HepG2 (cell line): ENCODE data around the gene CAPN7. TPM values are rescaled to one million over a fixed set of nuclear protein-coding genes. Genes with fewer than 3 reads are reported as not detected.
A peak's percentile ranks its signal among the peaks of the same experiment; 100 is the strongest.

Source experiments
- ATAC-seq: fragments of 200-7000 bp; cut with Tn5 transposase; 3 replicates; pipeline ENCODE4 v1.9.1; 2020; ENCODE audit warnings: mild to moderate bottlenecking, moderate library complexity
- BruUV-seq: library from RNA; stranded (reverse); fragments of 400-500 nt; replicated peaks from 2 replicates; lab custom pipeline; 2021; lab: Mats Ljungman, UMichigan
- CTCF ChIA-PET: fragments of 300-600 bp; formaldehyde crosslinking; extraction: SDS; loops from one replicate; lab custom pipeline; 2021; ENCODE audit warnings: low total read pairs, inconsistent platforms, low intra/inter-chr PET ratio; lab: Yijun Ruan, JAX
- POLR2A ChIA-PET: fragments of 350-600 bp; sonication (Branson Sonifier 250); formaldehyde crosslinking; loops from one replicate; lab custom pipeline; 2020; ENCODE audit warnings: antibody characterized with exemption, inconsistent platforms; lab: Yijun Ruan, JAX
- DNase-seq: peaks from one replicate; pipeline ENCODE4 v3.0.0-alpha.2; 2015; ENCODE audit warnings: low spot score
- FAIRE-seq: peaks from 3 replicates; lab custom pipeline; 2011; peaks lifted over from hg19 to GRCh38; lab: Jason Lieb, UNC
- H2AFZ ChIP-seq: one replicate; pipeline ENCODE4 v1.6.1; 2011; ENCODE audit warnings: low read length, inconsistent platforms
- H3K27ac ChIP-seq: fragments of 300-600 bp; 3 replicates; pipeline ENCODE4 v1.8.0; 2011; ENCODE audit warnings: mixed run types, mild to moderate bottlenecking, mixed read lengths, low read length, inconsistent platforms; ENCODE audit not compliant: insufficient read depth; ENCODE audit errors: extremely low read length
- H3K27me3 ChIP-seq, 2 experiments: fragments of 200-600 bp in 1 of 2; 2 replicates in 1 of 2; 3 replicates in 1 of 2; pipeline versions ENCODE4 v1.6.0 to v1.8.0; 2011; ENCODE audit warnings: low read length in 2 of 2, mild to moderate bottlenecking in 2 of 2, moderate library complexity in 2 of 2, inconsistent platforms in 1 of 2; ENCODE audit not compliant: insufficient read depth in 2 of 2, control insufficient read depth in 1 of 2
- H3K36me3 ChIP-seq, 2 experiments: fragments of 200-600 bp in 1 of 2; replicated peaks in 1 of 2; 2 replicates in 1 of 2; 3 replicates in 1 of 2; pipeline versions ENCODE4 v1.5.1 to v1.8.0; 2011; ENCODE audit warnings: low read length in 2 of 2, inconsistent platforms in 1 of 2; ENCODE audit not compliant: insufficient read depth in 2 of 2, control insufficient read depth in 1 of 2
- H3K4me1 ChIP-seq: 2 replicates; pipeline ENCODE4 v1.5.1; 2012; ENCODE audit warnings: low read length, inconsistent platforms; ENCODE audit not compliant: insufficient read depth
- H3K4me2 ChIP-seq: 2 replicates; pipeline ENCODE4 v1.6.0; 2011; ENCODE audit warnings: low read depth, low read length, inconsistent platforms
- H3K4me3 ChIP-seq, 3 experiments: fragments of 200-600 bp in 1 of 3; sonication (generic), shearing (Covaris generic) in 1 of 3; replicated peaks in 1 of 3; 2 replicates each; pipeline ENCODE4 v1.5.1; 2011 to 2016; ENCODE audit warnings: low read length in 3 of 3, inconsistent platforms in 2 of 3, low read depth in 2 of 3, mild to moderate bottlenecking in 2 of 3, control low read depth in 1 of 3, mixed read lengths in 1 of 3; ENCODE audit not compliant: insufficient read depth in 1 of 3
- H3K79me2 ChIP-seq: one replicate; pipeline ENCODE4 v1.6.1; 2011; ENCODE audit warnings: low read length, inconsistent platforms; ENCODE audit not compliant: insufficient read depth
- H3K9ac ChIP-seq: 2 replicates; pipeline ENCODE4 v1.6.0; 2011; ENCODE audit warnings: mild to moderate bottlenecking, low read depth, low read length, inconsistent platforms; ENCODE audit not compliant: insufficient read depth
- H3K9me3 ChIP-seq: 2 replicates; pipeline ENCODE4 v1.5.1; 2012; ENCODE audit warnings: mild to moderate bottlenecking, low read length
- H4K20me1 ChIP-seq: 2 replicates; pipeline ENCODE4 v1.6.0; 2011; ENCODE audit warnings: inconsistent platforms, mild to moderate bottlenecking, low read length, moderate library complexity; ENCODE audit not compliant: insufficient read depth
- BHLHE40 ChIP-seq: IDR thresholded peaks from 2 replicates; pipeline ENCODE4 v1.6.1; 2011; ENCODE audit warnings: low read length, improper control_type of control experiment
- KLF9 ChIP-seq: IDR thresholded peaks from 2 replicates; pipeline ENCODE4 v1.6.1; 2016; ENCODE audit warnings: low read depth
- MED1 ChIP-seq: sonication (generic); formaldehyde crosslinking; IDR thresholded peaks from 2 replicates; pipeline ENCODE4 v1.4.0; 2020; ENCODE audit warnings: missing genetic modification reagents
- MXI1 ChIP-seq: IDR thresholded peaks from 3 replicates; pipeline ENCODE4 v1.6.1; 2012; ENCODE audit warnings: low read depth, low read length, inconsistent platforms, borderline replicate concordance
- NFE2 ChIP-seq: sonication (generic); formaldehyde crosslinking; IDR thresholded peaks from 2 replicates; pipeline ENCODE4 v1.4.0; 2020; ENCODE audit warnings: missing genetic modification reagents
- NR2F6 ChIP-seq, 2 experiments: IDR thresholded peaks; 2 replicates each; pipeline ENCODE4 v1.6.1; 2016; ENCODE audit warnings: antibody characterized with exemption in 1 of 2, mild to moderate bottlenecking in 1 of 2
- PLSCR1 ChIP-seq: sonication (generic); formaldehyde crosslinking; IDR thresholded peaks from 2 replicates; pipeline ENCODE4 v1.5.0; 2020; ENCODE audit warnings: missing genetic modification reagents, mild to moderate bottlenecking, borderline replicate concordance
- RBAK ChIP-seq: sonication (generic); formaldehyde crosslinking; IDR thresholded peaks from 2 replicates; pipeline ENCODE4 v1.5.1; 2020; ENCODE audit warnings: mild to moderate bottlenecking, missing genetic modification reagents
- SALL1 ChIP-seq: sonication (generic); formaldehyde crosslinking; IDR thresholded peaks from 2 replicates; pipeline ENCODE4 v1.8.0; 2022; ENCODE audit warnings: mild to moderate bottlenecking, missing genetic modification reagents
- SOX13 ChIP-seq, 3 experiments: fragments of 450-650 bp in 1 of 3; sonication (generic) in 1 of 3; formaldehyde crosslinking in 1 of 3; IDR thresholded peaks in 2 of 3; conservative IDR thresholded peaks in 1 of 3; 2 replicates each; pipeline versions ENCODE4 v1.5.0 to v1.6.1; 2016 to 2020; ENCODE audit warnings: antibody characterized with exemption in 1 of 3, mild to moderate bottlenecking in 1 of 3, missing compliant biosample characterization in 1 of 3, missing genetic modification reagents in 1 of 3, moderate library complexity in 1 of 3
- ZFAT ChIP-seq: sonication (generic); formaldehyde crosslinking; conservative IDR thresholded peaks from 2 replicates; pipeline ENCODE4 v1.8.1; 2023; ENCODE audit warnings: missing genetic modification reagents, inconsistent platforms
- ZMAT3 ChIP-seq: sonication (generic); formaldehyde crosslinking; conservative IDR thresholded peaks from 2 replicates; pipeline ENCODE4 v1.7.0; 2021; ENCODE audit warnings: missing genetic modification reagents
- ZNF337 ChIP-seq: sonication (generic); formaldehyde crosslinking; IDR thresholded peaks from 2 replicates; pipeline ENCODE4 v1.5.1; 2020; ENCODE audit warnings: missing genetic modification reagents, low read depth, mild to moderate bottlenecking, borderline replicate concordance
- ZNF672 ChIP-seq: sonication (generic); formaldehyde crosslinking; IDR thresholded peaks from 2 replicates; pipeline ENCODE4 v1.8.1; 2022; ENCODE audit warnings: missing genetic modification reagents
- ZNF839 ChIP-seq: sonication (generic); formaldehyde crosslinking; IDR thresholded peaks from 2 replicates; pipeline ENCODE4 v1.4.0; 2020; ENCODE audit warnings: missing genetic modification reagents, mild to moderate bottlenecking, borderline replicate concordance
- whole genome bisulfite sequencing: methylation state at CpG from one replicate; pipeline ENCODE4 v1.1.6; 2017; ENCODE audit warnings: low lambda C conversion rate; 5-methylcytosine and 5-hydroxymethylcytosine counted together
- in situ Hi-C: cut with HindIII; loops from 2 replicates; pipeline ENCODE4 v1.10.0; 2017; ENCODE audit warnings: low pct_unique_long_range_greater_than_20kb; ENCODE audit not compliant: extremely low pct_ligation_motif_present
- intact Hi-C: fragments of 100-400 bp; cut with micrococcal nuclease; formaldehyde crosslinking; loops from one replicate; pipeline ENCODE4 v1.10.0; 2022; ENCODE audit not compliant: unreplicated experiment
- polyA plus RNA-seq, 8 experiments: library from polyadenylated mRNA; depleted of rRNA in 3 of 8; stranded (reverse) in 7 of 8; unstranded in 1 of 8; fragments of >200 nt; fragmentation: Illumina TruSeq in 4 of 8; extraction: Trizol in 4 of 8; gene quantifications; 2 replicates each; pipeline versions ENCODE4 v1.2.1 to v1.2.3, GENCODE V29; 2011 to 2016; ENCODE audit warnings: low read depth in 4 of 8, missing spikeins in 1 of 8, mixed read lengths in 1 of 8; ENCODE audit not compliant: insufficient read depth in 1 of 8
- total RNA-seq, 5 experiments: library from RNA; depleted of rRNA; stranded (reverse); fragments of >200 nt; fragmentation: Illumina TruSeq; extraction: Trizol; gene quantifications; 2 replicates each; pipeline ENCODE4 v1.2.3, GENCODE V29; 2016; ENCODE audit warnings: low read depth in 1 of 5

Gene CAPN7
- total and polyA plus RNA-seq, 2 of the 13 experiments (the other 11 are each of a cell fraction or from before 2014, with no cell fraction given), result 16.7 to 36.8 TPM

- Histone ChIP-seq H3K9me3 (no peaks in the 10 kb centered on the region), H2AFZ (no peak overlapping the region), H3K4me1 (peaks cover 28% of the 10 kb centered on the region), H3K27ac (no peak overlapping the region), H3K36me3 (no peaks in the 10 kb centered on the region), H3K4me3 (no peak overlapping the region), H4K20me1 (no peaks in the 10 kb centered on the region), H3K9ac (no peak overlapping the region), H3K27me3 (no peaks in the 10 kb centered on the region; a peak in 1 of 5 replicates), H3K4me2 (no peak overlapping the region), H3K79me2 (no peaks in the 10 kb centered on the region)
- ChIA-PET CTCF (no interaction called here), POLR2A (no interaction called here)
- DNase-seq (no peak), ATAC-seq (no peak), FAIRE-seq (no peak)
- TF ChIP-seq PLSCR1 (no peak), MXI1 (no peak), ZNF337 (CRISPR knock-in tag) (no peak), KLF9 (CRISPR knock-in tag) (no peak), NFE2 (CRISPR knock-in tag) (no peak), RBAK (CRISPR knock-in tag) (peak; percentile 90)
- no TSS peak for BruUV-seq
- intact Hi-C loops, result no loop called here
- in situ Hi-C loops, result no loop called here
Measured at GRCh38 chr3:15157441-15157840, 48.6 kb upstream of the CAPN7 start.

GRCh38 chr3:15159501-15160136 lies 46.4 kb upstream of the CAPN7 start:
- no peaks in the 10 kb centered on the region for H3K9me3 ChIP-seq
- ATAC-seq, result peak; percentile 89
- POLR2A ChIA-PET, result no interaction called here
- no TSS peak for BruUV-seq
- H3K79me2 ChIP-seq, result no peaks in the 10 kb centered on the region
- peak; percentile 15 for FAIRE-seq
- WGBS, result 10% methylated on average over 5 of the region's 5 CpGs
- no peaks in the 10 kb centered on the region for H3K27me3 ChIP-seq
- CTCF ChIA-PET, result no interaction called here
- no peaks in the 10 kb centered on the region for H3K36me3 ChIP-seq
- H3K4me2 ChIP-seq, result peak overlapping the region; percentile 66
- peak overlapping the region; percentile 43 for H3K27ac ChIP-seq
- peak; percentile 46 for DNase-seq
- H3K4me1 ChIP-seq, result peaks cover 28% of the 10 kb centered on the region
- in situ Hi-C loops, result no loop called here
- peak overlapping the region in 1 of 3 experiments; percentile 24; a peak in 1 of 6 replicates for H3K4me3 ChIP-seq
- H3K9ac ChIP-seq, result 0 out of 2 replicates have a peak overlapping the region, but pooled peaks have one; percentile 33
- no peaks in the 10 kb centered on the region for H4K20me1 ChIP-seq
- intact Hi-C loops, result no loop called here
- peak overlapping the region; percentile 29 for H2AFZ ChIP-seq
- TF ChIP-seq BHLHE40 (no peak), ZFAT (CRISPR knock-in tag) (no peak), NR2F6 (IDR thresholded peaks at IDR 0.05) (no peak; the same call in 1 of the 2 replicates), NR2F6 (CRISPR knock-in tag; IDR thresholded peaks at IDR 0.05) (0 out of 2 replicates have a peak, but pooled peaks have one; percentile 5), SOX13 (IDR thresholded peaks at IDR 0.05) (no peak), SOX13 (CRISPR knock-in tag; conservative IDR thresholded peaks at IDR 0.05 in 1 of 2, IDR thresholded peaks at IDR 0.05 in 1 of 2) (no peak), ZNF839 (no peak), ZNF672 (CRISPR knock-in tag) (no peak), SALL1 (0 out of 2 replicates have a peak, but pooled peaks have one; percentile 26), ZMAT3 (no peak), MED1 (CRISPR knock-in tag) (0 out of 2 replicates have a peak, but pooled peaks have one; percentile 18)
